GM18858 (cell line): ENCODE results near the gene RPS19.

Source experiments
- ATAC-seq: cut with Tn5 transposase; IDR thresholded peaks from one replicate; pipeline ENCODE4 v1.9.1; 2021; ENCODE audit not compliant: unreplicated experiment

The RPS19 gene

GRCh38 chr19:41877916-41878905 lies 18.2 kb downstream of the RPS19 start:
- no peak for ATAC-seq

GRCh38 chr19:41879080-41879479 lies 19.0 kb downstream of the RPS19 start:
- no peak for ATAC-seq

GRCh38 chr19:41879670-41880328 lies 19.7 kb downstream of the RPS19 start:
- no peak for ATAC-seq

DNA sequence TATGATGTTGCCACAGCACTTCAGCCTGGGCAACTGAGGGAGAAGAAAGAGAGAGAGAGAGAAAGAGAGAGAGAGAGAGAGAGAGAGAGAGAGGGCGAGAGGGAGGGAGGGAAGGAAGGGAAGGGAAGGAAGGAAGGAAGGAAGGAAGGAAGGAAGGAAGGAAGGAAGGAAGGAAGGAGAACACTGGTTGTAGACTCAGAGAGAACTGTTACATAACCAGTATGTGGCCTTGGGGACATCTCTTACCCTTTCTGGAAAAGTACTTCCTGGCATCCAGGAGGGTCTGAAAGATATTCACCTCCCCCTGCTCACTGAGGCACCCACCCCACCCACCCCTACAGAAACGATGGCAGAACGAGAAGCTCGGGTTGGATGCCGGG lies 20.3 kb downstream of the RPS19 start:
- ATAC-seq: no peak

- ATAC-seq: no peak
Measured at GRCh38 chr19:41882568-41883462, 22.8 kb downstream of the RPS19 start, which contains the start of gene ARHGEF1. TSS of gene ARHGEF1 (plus strand) at chr19:41883184. CDS start at chr19:41888083, 4,899 bp downstream.

GRCh38 chr19:41883463-41883820 lies 23.4 kb downstream of the RPS19 start:
- ATAC-seq: no peak

GRCh38 chr19:41883821-41884733 lies 24.0 kb downstream of the RPS19 start:
- ATAC-seq: peak; percentile 76

DNA sequence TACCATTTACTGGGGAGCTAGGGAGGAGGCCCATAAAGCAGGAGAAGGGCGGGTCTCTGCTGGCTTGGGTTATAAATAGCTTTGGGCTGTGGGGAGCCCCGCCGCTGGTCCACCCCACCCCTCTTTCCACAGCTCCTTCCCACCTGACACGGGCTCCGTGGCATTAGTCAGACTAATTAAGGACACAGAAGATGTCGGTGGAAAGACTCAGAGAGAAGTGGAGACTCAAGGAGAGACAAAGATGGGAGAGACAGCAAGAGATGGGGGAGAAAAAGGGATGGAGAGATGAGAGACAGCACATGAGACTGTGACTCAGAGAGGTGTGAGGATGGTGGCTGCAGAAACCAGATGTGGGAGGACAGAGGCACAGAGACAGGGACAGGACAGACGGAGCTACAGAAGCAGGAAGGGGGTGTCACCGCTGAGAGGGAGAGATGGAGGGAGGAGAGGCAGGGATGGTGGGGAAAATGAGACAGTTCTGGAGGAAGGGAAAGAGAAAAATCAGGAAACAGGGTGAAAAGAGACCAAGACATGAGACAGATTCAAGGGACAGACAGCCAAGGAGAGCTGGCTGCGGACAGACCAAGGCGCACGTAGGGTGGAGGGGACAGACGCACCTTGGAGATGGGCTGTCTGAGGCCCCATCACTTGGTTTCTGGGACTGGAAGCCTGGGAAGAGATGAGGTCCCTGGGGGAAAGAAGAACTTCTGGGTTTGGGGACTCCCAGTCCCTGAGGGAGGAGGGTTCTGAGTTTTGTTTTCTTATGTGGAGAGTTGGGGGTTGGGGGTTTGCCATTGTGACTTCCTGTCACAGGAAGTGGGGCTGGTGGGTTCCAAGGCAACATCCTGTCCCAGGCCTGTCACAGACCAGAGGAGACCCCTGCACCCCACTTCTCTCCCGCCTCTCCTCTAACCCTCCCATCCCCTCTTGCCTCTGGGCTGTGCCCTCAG lies 27.0 kb downstream of the RPS19 start:
- no peak for ATAC-seq

DNA sequence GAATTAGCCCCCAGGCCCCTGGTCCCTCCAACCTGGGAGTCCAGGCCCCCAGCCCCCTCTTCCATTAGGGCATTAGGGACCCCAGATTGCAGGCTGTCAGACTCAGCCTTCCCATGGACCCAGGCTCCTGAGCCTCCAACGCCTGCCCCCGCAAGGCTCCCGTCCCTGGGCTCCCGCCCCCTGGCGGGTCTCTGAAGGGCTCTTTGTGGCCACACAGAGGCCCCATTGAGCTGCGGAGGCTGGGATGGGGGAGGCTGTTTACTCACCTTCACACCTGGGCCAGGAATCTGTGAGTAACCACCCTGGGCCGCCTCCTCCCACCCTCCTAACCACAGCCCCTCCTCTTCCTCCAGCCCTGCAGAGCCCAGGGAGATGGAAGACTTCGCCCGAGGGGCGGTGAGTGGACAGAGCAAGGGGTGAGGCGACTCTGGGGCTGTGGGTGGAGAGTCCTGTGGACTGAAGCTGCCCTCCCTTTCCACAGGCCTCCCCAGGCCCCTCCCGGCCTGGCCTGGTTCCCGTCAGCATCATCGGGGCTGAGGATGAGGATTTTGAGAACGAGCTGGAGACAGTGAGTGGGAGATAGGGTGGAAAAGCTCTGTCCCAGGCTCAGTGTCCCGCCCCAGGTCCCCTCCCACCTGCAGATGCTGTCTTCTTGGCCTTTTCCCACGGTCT lies 27.8 kb downstream of the RPS19 start:
- ATAC-seq: no peak

DNA sequence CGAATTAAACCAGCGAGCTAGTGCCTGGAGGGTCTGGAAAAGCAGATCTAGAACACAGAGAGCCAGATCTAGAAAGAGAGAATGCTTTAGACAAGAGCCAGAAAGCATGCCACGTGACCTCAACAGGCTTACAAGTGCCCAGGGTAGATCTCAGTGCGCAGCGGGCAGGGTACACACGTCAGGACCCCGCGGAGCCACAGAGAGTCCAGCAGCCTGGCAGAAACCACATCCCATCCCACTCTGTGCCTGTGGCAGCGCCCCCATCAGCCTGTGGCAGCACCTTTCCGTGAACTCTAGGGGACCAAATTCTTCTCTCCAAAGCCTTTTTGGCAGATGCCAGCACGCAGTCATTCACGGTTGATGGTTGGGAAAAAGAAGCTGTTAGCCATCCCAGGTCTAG lies 28.9 kb downstream of the RPS19 start:
- ATAC-seq: no peak

DNA sequence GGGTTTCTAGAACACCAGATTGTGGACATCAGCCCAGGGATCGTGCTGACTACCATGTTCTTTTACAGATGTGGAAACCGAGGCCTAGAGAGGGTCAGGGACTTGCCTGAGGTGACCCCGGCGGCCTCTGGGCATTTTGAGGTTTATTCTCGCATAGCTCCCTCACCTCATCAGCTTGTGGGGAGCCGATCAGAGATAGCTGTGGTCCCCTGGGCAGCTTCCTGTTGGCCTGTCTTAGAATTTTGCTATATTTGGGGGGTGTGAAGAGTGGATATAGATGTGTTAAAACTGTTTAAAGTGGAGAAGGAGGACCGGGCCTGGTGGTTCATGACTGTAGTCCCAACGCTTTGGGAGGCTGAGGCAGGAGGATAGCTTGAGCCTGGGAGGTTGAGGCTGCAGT lies 29.8 kb downstream of the RPS19 start:
- ATAC-seq: no peak

- no peak for ATAC-seq
Measured at GRCh38 chr19:41890936-41891335, 30.9 kb downstream of the RPS19 start.

GRCh38 chr19:41892173-41892902 lies 32.3 kb downstream of the RPS19 start:
- ATAC-seq: no peak

DNA sequence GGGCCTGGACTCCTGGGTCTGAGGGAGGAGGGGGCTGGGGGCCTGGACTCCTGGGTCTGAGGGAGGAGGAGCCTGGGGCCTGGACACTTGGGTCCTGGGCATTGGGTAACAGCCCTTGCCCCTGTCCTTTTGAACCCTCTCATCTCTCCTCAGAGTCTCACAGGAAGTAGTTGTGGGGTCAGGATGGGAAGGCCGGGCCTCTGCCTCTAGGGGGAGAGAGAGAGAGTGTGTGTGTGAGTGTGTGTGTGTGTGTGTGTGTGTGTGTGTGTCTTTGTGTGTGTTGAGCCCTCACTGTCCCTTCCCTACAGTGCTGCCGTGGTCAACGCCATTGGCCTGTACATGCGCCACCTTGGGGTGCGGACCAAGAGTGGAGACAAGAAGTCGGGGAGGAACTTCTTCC lies 33.8 kb downstream of the RPS19 start:
- ATAC-seq: no peak

- no peak for ATAC-seq
Measured at GRCh38 chr19:41894350-41894749, 34.3 kb downstream of the RPS19 start.

DNA sequence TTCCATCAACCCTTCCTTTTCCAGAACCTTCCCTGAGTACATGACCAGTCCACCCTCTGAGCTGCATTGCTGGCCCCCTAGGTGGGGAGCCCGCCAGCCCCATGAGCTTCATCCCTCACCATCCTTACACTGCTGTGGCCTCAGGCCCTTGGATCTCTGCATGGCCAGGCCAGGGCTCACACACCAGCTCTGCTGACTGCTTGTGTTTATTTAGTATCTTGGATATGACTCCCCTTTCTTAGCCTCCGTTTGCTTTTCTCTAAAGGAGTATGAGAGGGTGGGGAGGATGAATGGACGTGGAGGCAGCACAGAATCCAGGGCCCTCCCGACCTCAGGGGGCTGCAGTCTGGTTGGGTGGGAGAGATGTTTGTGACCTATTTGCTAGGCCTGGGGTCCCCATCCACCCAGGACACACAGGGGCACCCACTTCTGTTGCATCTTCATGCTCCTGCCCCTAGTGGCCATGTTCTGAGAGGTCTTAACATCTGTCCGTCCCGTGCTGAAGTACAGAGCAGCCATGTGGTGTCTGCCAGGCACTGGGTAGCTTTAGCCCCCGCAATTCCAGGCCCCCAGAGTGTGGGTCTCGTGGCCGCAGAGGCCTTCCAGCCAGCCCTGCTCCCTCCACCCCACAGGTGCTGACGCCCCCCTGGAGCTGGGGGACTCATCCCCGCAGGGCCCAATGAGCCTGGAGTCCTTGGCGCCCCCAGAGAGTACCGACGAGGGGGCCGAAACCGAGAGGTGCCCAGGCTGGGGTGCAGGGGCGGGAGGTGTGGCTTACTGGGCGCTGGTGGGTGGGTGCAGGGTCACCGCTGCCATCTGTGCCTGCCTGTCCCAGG lies 35.9 kb downstream of the RPS19 start:
- no peak for ATAC-seq

DNA sequence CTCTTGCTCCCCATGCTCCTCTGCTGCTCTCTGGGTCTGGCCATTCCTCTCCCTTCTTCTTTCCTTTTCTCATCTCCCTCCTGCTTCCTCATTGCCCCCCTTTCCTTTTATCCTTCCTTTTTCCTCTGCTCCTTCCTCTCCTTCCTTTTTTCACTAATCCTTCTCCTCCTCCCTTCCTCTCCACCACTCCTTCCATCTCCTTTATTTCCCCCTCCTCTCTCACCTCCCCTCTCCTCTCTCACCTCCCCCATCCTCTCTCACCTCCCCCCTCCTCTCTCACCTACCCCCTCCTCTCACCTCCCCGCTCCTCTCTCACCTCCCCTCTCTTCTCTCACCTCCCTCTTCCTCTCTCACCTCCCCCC lies 36.5 kb downstream of the RPS19 start:
- no peak for ATAC-seq
